Upper lobe of left lung (tissue), 6 donors: ENCODE data around the gene NKX6-2. TPM values are rescaled to one million over a fixed set of nuclear protein-coding genes. Genes with fewer than 3 reads are reported as not detected.

ENCODE experiments used
- ATAC-seq, 2 donors: fragments of 200-7000 bp; cut with Tn5 transposase; one replicate each; pipeline ENCODE4 v1.9.1; 2022; ENCODE audit warnings: mild to moderate bottlenecking in 2 of 2, moderate library complexity in 2 of 2; ENCODE audit not compliant: low FRiP score in 2 of 2
- DNase-seq, 2 donors: peaks; one replicate each; pipeline ENCODE4 v3.0.0-alpha.2; 2019 to 2020
- H3K27ac ChIP-seq, 4 donors: fragments of 200-600 bp; sonication (generic); one replicate each; pipeline ENCODE4 v1.5.1; 2016 to 2019
- H3K27me3 ChIP-seq, 4 donors: fragments of 200-600 bp; sonication (generic); one replicate each; pipeline ENCODE4 v1.5.1; 2017 to 2019
- H3K36me3 ChIP-seq, 4 donors: fragments of 200-600 bp; sonication (generic); one replicate each; pipeline ENCODE4 v1.5.1; 2016 to 2019
- H3K4me1 ChIP-seq, 4 donors: fragments of 200-600 bp; sonication (generic); one replicate each; pipeline ENCODE4 v1.5.1; 2018 to 2019
- H3K4me3 ChIP-seq, 4 donors: fragments of 200-600 bp; sonication (generic); one replicate each; pipeline ENCODE4 v1.5.1; 2017 to 2019; ENCODE audit warnings: mild to moderate bottlenecking in 2 of 4, moderate library complexity in 1 of 4
- H3K9me3 ChIP-seq, 4 donors: fragments of 200-600 bp; sonication (generic); one replicate each; pipeline ENCODE4 v1.5.1; 2018 to 2019
- EP300 ChIP-seq, 4 donors: sonication (generic); formaldehyde crosslinking; IDR thresholded peaks; one replicate each; pipeline ENCODE4 v1.5.1; 2017; ENCODE audit warnings: antibody characterized with exemption in 4 of 4, control low read depth in 2 of 4
- POLR2A ChIP-seq, 4 donors: fragments of 450-650 bp; IDR thresholded peaks; one replicate each; pipeline ENCODE4 v1.5.1; 2016 to 2017; ENCODE audit warnings: antibody characterized with exemption in 4 of 4, mild to moderate bottlenecking in 2 of 4
- POLR2AphosphoS5 ChIP-seq, 2 donors: sonication (generic); formaldehyde crosslinking; IDR thresholded peaks; one replicate each; pipeline ENCODE4 v1.5.1; 2017; ENCODE audit warnings: antibody characterized with exemption in 2 of 2
- WGBS, 2 donors: methylation state at CpG; one replicate each; pipeline ENCODE4 v1.1.5; 2017 to 2018; 5-methylcytosine and 5-hydroxymethylcytosine counted together
- total RNA-seq, 6 donors: library from RNA; depleted of rRNA in 4 of 6; stranded (reverse); fragments of >200 nt in 4 of 6; gene quantifications; one replicate each; pipeline versions ENCODE4 v1.1.0 to v1.2.1, GENCODE V29; 2016 to 2021
- TF ChIP-seq, protein P1 (sequence below), 6 experiments: fragments of 450-650 bp in 4 of 6; fragments of 200-600 bp in 2 of 6; sonication (generic) in 2 of 6; IDR thresholded peaks; one replicate each; pipeline ENCODE4 v1.5.1; 2016 to 2019; ENCODE audit warnings: antibody characterized with exemption in 6 of 6
- donor health status: DM: no; HTN: no; CAD: no; lungs with moderate emphysema.
- donor health status: DM: no; HTN: yes; CAD: no; lungs with severe emphysema.

Gene NKX6-2
- total RNA-seq, 6 donors from 2014 or later: not detected

DNA sequence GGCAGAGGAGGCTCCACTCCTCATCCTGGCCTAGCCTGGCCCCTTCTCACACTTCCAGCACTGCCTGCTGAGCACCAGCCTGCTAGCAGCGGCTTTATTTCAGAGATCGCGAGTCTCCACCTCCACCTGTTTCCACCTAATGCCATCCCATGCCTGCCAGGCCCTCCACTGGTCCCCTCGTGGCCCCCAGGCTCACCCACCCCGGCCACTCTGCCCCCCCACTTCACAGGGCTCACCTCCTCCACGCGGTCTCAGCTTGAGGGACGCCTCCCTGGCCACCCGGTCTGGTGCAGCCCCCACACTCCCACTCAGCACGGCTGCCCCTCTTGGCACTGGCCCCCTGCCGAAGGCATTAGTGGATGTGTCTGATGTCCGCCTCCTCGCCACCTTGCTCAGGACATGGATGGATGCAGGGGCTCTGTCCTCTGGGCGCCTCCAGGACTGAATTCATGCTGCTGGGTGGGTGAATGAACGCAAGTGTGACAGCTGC lies 3.8 kb upstream of the NKX6-2 start:
- H3K27me3 ChIP-seq: peaks cover 6 to 48% (median 33%) of the 10 kb centered on the region in 4 donors
- H3K36me3 ChIP-seq: no peaks in the 10 kb centered on the region
- no peak overlapping the region for H3K4me3 ChIP-seq
- H3K4me1 ChIP-seq: peaks cover 16 to 41% (median 28%) of the 10 kb centered on the region in 4 donors
- TF ChIP-seq POLR2AphosphoS5 (IDR thresholded peaks at IDR 0.05) (no peak), POLR2A (IDR thresholded peaks at IDR 0.05) (no peak), EP300 (IDR thresholded peaks at IDR 0.05) (no peak)
- TF ChIP-seq, protein P1, sequence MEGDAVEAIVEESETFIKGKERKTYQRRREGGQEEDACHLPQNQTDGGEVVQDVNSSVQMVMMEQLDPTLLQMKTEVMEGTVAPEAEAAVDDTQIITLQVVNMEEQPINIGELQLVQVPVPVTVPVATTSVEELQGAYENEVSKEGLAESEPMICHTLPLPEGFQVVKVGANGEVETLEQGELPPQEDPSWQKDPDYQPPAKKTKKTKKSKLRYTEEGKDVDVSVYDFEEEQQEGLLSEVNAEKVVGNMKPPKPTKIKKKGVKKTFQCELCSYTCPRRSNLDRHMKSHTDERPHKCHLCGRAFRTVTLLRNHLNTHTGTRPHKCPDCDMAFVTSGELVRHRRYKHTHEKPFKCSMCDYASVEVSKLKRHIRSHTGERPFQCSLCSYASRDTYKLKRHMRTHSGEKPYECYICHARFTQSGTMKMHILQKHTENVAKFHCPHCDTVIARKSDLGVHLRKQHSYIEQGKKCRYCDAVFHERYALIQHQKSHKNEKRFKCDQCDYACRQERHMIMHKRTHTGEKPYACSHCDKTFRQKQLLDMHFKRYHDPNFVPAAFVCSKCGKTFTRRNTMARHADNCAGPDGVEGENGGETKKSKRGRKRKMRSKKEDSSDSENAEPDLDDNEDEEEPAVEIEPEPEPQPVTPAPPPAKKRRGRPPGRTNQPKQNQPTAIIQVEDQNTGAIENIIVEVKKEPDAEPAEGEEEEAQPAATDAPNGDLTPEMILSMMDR (IDR thresholded peaks at IDR 0.05): no peak
- no peak for DNase-seq
- 65 to 68% methylated on average over 10 to 14 of the region's 15 CpGs for WGBS, 2 donors
- no peak overlapping the region for H3K27ac ChIP-seq
- no peak for ATAC-seq
- H3K9me3 ChIP-seq: no peaks in the 10 kb centered on the region

DNA sequence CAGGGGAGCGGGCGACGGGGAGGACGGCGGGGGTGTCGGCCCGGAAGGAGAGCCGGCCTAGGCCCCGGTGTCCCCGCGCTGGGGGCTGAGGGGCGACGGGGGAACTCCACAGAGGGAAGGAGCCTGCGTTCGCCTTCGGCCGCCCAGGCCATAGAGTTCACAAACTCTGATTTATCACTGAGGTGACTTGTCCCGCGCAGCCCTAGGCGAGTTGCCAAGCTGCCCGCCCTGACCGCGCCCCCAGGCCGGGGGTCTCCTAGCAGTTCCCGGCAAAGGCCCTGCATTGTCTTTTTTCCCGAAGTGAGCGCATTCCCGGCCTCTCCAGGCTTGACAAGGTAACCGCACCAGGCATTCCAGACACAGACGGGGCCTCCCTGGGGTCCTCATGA lies 2.9 kb upstream of the NKX6-2 start:
- no peak overlapping the region for H3K27ac ChIP-seq
- DNase-seq (no peak), ATAC-seq (no peak)
- no peak overlapping the region for H3K4me3 ChIP-seq
- TF ChIP-seq, protein P1 (IDR thresholded peaks at IDR 0.05): no peak
- TF ChIP-seq EP300 (IDR thresholded peaks at IDR 0.05) (no peak), POLR2AphosphoS5 (IDR thresholded peaks at IDR 0.05) (no peak), POLR2A (IDR thresholded peaks at IDR 0.05) (no peak)
- no peaks in the 10 kb centered on the region for H3K36me3 ChIP-seq
- H3K9me3 ChIP-seq: no peaks in the 10 kb centered on the region
- peaks cover 6 to 54% (median 37%) of the 10 kb centered on the region in 4 donors for H3K27me3 ChIP-seq
- H3K4me1 ChIP-seq: peaks cover 16 to 49% (median 29%) of the 10 kb centered on the region in 4 donors
- 7% methylated on average over 28 of the region's 30 CpGs; no CpG with 5 or more reads in 1 of the 2 donors for WGBS, 2 donors

DNA sequence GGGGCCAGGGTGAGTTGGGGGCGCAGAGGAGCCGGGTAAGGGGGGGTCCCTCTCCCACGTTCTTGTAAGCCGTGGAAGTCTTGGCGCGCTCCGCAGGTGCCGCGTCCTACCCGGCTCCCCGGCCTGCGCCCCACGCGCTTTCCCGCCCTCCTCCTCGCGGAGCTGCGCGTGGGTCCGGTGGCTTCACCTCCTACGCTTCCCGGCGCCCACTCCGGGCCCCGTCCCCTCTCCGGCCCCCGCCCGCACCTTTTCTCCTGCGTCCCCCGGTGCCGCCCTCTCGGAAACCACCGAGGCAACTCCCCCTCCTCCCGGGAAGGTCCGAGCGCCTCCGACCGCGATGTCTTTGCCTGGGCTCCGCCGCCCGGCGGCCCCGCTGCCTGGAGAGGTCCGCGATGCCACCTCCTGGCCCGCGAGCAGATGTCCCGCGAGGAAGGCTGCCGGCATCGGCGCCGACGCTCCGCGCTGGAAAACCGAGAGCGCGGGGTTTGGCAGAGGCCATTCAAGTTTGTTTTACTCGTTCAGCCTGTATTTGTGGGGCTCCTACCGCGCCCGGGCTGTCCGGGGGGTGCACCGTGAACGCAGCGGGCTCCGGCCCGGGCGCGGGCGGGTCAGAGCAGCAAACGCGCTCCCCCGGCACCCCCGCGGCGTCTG lies 2.4 kb upstream of the NKX6-2 start:
- ATAC-seq: no peak
- no peak overlapping the region for H3K4me3 ChIP-seq
- WGBS, 2 donors: 3 to 5% methylated on average over 12 to 65 of the region's 79 CpGs
- DNase-seq: peak in 1 of 2 donors; percentile 81
- no peaks in the 10 kb centered on the region for H3K36me3 ChIP-seq
- peaks cover 16 to 49% (median 29%) of the 10 kb centered on the region in 4 donors for H3K4me1 ChIP-seq
- H3K27ac ChIP-seq: no peak overlapping the region
- TF ChIP-seq, protein P1 (IDR thresholded peaks at IDR 0.05): no peak
- TF ChIP-seq POLR2A (IDR thresholded peaks at IDR 0.05) (no peak), EP300 (IDR thresholded peaks at IDR 0.05) (no peak), POLR2AphosphoS5 (IDR thresholded peaks at IDR 0.05) (no peak)
- peaks cover 6 to 54% (median 37%) of the 10 kb centered on the region in 4 donors for H3K27me3 ChIP-seq
- H3K9me3 ChIP-seq: no peaks in the 10 kb centered on the region

DNA sequence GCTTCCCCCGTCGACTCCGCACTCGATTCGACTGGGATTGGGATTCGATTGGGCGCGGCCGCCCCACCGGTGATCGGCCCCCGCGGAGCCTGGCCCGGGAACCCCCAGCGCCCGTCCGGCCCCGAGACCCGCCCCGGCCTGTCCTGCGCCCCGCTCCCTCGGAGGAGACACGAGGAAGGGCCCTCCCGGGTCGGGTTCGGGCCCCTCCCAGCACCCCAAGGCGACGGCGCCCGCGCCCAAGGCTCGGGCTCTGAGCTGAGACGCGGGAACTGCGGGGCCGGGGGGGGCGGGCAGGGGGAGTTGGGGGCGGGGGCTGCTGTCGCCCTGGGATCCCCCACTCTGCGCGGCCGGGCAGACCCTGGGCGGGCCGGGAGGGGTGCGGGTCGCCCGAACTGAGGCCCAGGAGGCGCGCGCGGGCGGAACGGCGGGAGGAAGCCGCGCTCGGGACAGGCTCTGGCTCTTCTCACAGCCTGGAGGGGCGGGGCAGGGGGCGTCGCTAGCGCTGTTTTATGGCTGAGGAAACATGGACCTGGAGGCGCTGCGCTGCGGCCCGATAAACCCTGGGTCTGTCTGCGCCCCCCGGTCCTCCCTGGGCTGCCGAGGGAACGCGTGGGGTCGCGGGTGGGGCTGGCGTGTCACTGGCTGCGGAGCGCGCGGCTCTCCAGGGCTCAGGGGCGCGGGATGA lies 1.7 kb upstream of the NKX6-2 start:
- Histone ChIP-seq H3K4me3 (peak overlapping the region in 1 of 4 donors; percentile 18), H3K27ac (no peak overlapping the region), H3K9me3 (no peaks in the 10 kb centered on the region), H3K4me1 (peaks cover 16 to 49% (median 29%) of the 10 kb centered on the region in 4 donors), H3K27me3 (peaks cover 6 to 54% (median 37%) of the 10 kb centered on the region in 4 donors), H3K36me3 (peaks cover 0 to 6% (median under 1%) of the 10 kb centered on the region in 4 donors)
- WGBS, 2 donors: 3% methylated on average over 36 of the region's 80 CpGs; no CpG with 5 or more reads in 1 of the 2 donors
- ATAC-seq (no peak), DNase-seq (peak in 1 of 2 donors; percentile 72)
- TF ChIP-seq POLR2AphosphoS5 (IDR thresholded peaks at IDR 0.05): no peak
- no peak for TF ChIP-seq POLR2A (IDR thresholded peaks at IDR 0.05)
- no peak for TF ChIP-seq EP300 (IDR thresholded peaks at IDR 0.05)
- TF ChIP-seq, protein P1 (IDR thresholded peaks at IDR 0.05): no peak
